Measurements from ENCODE around the gene RGS9.
"Not testable (repeated sequence)": the region's sequence is repeated elsewhere in the genome, so short reads cannot be mapped to it uniquely, and the experiment has no call there.

The RGS9 gene

GRCh38 chr17:65116515-65116914, 20.7 kb upstream of the RGS9 start:
- DNase-seq = not testable (repeated sequence)

GRCh38 chr17:65117384-65118035, 19.7 kb upstream of the RGS9 start:
- no peak for DNase-seq

GRCh38 chr17:65121368-65121767, 15.8 kb upstream of the RGS9 start:
- no peak for DNase-seq

- DNase-seq = no peak
Measured at GRCh38 chr17:65121916-65122806, 15.0 kb upstream of the RGS9 start.

- peak; percentile 62 for DNase-seq
Measured at GRCh38 chr17:65122836-65123756, 14.1 kb upstream of the RGS9 start.

GRCh38 chr17:65123757-65124675, 13.2 kb upstream of the RGS9 start:
- no peak for DNase-seq

GRCh38 chr17:65130832-65131231, 6.3 kb upstream of the RGS9 start:
- DNase-seq = no peak

GRCh38 chr17:65131240-65131639, 5.9 kb upstream of the RGS9 start:
- no peak for DNase-seq

GRCh38 chr17:65131946-65132345, 5.2 kb upstream of the RGS9 start:
- DNase-seq = no peak

- no peak for DNase-seq
Measured at GRCh38 chr17:65134035-65134434, 3.1 kb upstream of the RGS9 start.

- no peak for DNase-seq
Measured at GRCh38 chr17:65139101-65139764, 2.1 kb downstream of the RGS9 start.

- no peak for DNase-seq
Measured at GRCh38 chr17:65142247-65142646, 5.1 kb downstream of the RGS9 start.

GRCh38 chr17:65143889-65144604, 6.9 kb downstream of the RGS9 start:
- DNase-seq = no peak

GRCh38 chr17:65145743-65146142, 8.6 kb downstream of the RGS9 start:
- DNase-seq = no peak

- no peak for DNase-seq
Measured at GRCh38 chr17:65147955-65148354, 10.8 kb downstream of the RGS9 start.

GRCh38 chr17:65154770-65155589, 17.8 kb downstream of the RGS9 start:
- DNase-seq = no peak

- no peak for DNase-seq
Measured at GRCh38 chr17:65155622-65156021, 18.5 kb downstream of the RGS9 start.

- DNase-seq = no peak
Measured at GRCh38 chr17:65156185-65156834, 19.1 kb downstream of the RGS9 start.

GRCh38 chr17:65156835-65157565, 19.8 kb downstream of the RGS9 start:
- no peak for DNase-seq

All from activated CD4-positive, CD25-positive, alpha-beta regulatory T cell treated with anti-CD3 and anti-CD28 coated beads, Interleukin-2, amount 50 U/mL, for 72 hours (primary cell).